Activated naive CD4-positive, alpha-beta T cell treated with anti-CD3 and anti-CD28 coated beads, Interleukin-2, amount 50 U/mL, for 16 hours (primary cell): Measurements from ENCODE around the gene DONSON.

Experiments used
- DNase-seq: peaks from one replicate; pipeline ENCODE4 v3.0.0-alpha.2; 2020

The DONSON gene

GRCh38 chr21:33560965-33561364, 27.5 kb downstream of the DONSON start:
- no peak for DNase-seq

- DNase-seq, result no peak
These were observed 28.7 kb downstream of the DONSON start for GRCh38 chr21:33559813-33560212.

GRCh38 chr21:33558777-33559421, 29.6 kb downstream of the DONSON start:
- DNase-seq, result no peak

- DNase-seq, result no peak
These were observed 31.0 kb downstream of the DONSON start for GRCh38 chr21:33557447-33557846.

- no peak for DNase-seq
These were observed 33.5 kb downstream of the DONSON start for GRCh38 chr21:33554982-33555344.

- DNase-seq, result no peak
These were observed 34.1 kb downstream of the DONSON start for GRCh38 chr21:33554236-33554981.

- no peak for DNase-seq
These were observed 35.4 kb downstream of the DONSON start for GRCh38 chr21:33552999-33553598.

- DNase-seq, result no peak
These were observed 36.1 kb downstream of the DONSON start for GRCh38 chr21:33552093-33552998.

GRCh38 chr21:33551664-33552063, 36.8 kb downstream of the DONSON start:
- no peak for DNase-seq

- DNase-seq, result no peak
These were observed 37.5 kb downstream of the DONSON start for GRCh38 chr21:33550772-33551660.

GRCh38 chr21:33549848-33550771, 38.4 kb downstream of the DONSON start:
- no peak for DNase-seq

GRCh38 chr21:33546086-33546485, 42.4 kb downstream of the DONSON start:
- no peak for DNase-seq

GRCh38 chr21:33544451-33545195, 43.9 kb downstream of the DONSON start:
- DNase-seq, result no peak

- DNase-seq, result no peak
These were observed 44.9 kb downstream of the DONSON start for GRCh38 chr21:33543505-33544129.

- peak; percentile 97 for DNase-seq
These were observed 45.6 kb downstream of the DONSON start, which contains the start of gene SON for GRCh38 chr21:33542640-33543504. Gene SON, plus strand, starts transcription at chr21:33543038. Its CDS starts 55 bp downstream, at chr21:33543093.

GRCh38 chr21:33541756-33542639, 46.5 kb downstream of the DONSON start, which contains the start of gene GART:
Gene GART, minus strand, starts transcription at chr21:33542117. Its CDS starts 2,802 bp downstream, at chr21:33539315.
- peak; percentile 86 for DNase-seq

GRCh38 chr21:33541105-33541711, 47.3 kb downstream of the DONSON start:
- DNase-seq, result no peak
